K562 (cell line): ENCODE data around the gene RNF145.

Experiments
- CREM ChIP-seq: IDR thresholded peaks from 2 replicates; pipeline ENCODE4 v1.6.1; 2014; ENCODE audit warnings: antibody characterized with exemption, low read depth
- GABPA ChIP-seq: fragments of 200-800 bp; sonication (Bioruptor generic); conservative IDR thresholded peaks from 2 replicates; pipeline ENCODE4 v1.6.1; 2016; ENCODE audit warnings: low read depth, missing genetic modification characterization, missing compliant biosample characterization
- RFX5 ChIP-seq: IDR thresholded peaks from 2 replicates; pipeline ENCODE4 v1.6.1; 2011; ENCODE audit warnings: low read depth, mild to moderate bottlenecking, improper control_type of control experiment, low read length
- ZBED1 ChIP-seq: IDR thresholded peaks from 2 replicates; pipeline ENCODE4 v1.6.1; 2014
- ZNF140 ChIP-seq: fragments of 250-450 bp; sonication (Bioruptor Pico); IDR thresholded peaks from 2 replicates; pipeline ENCODE4 v1.8.0; 2021; ENCODE audit warnings: moderate library complexity, mild to moderate bottlenecking, inconsistent platforms
- TF ChIP-seq, protein P1 (sequence below), 2 experiments: IDR thresholded peaks; 2 replicates each; pipeline ENCODE4 v1.6.1; 2011; ENCODE audit warnings: borderline replicate concordance in 1 of 2, control low read depth in 1 of 2, low read depth in 1 of 2, low read length in 1 of 2, mild to moderate bottlenecking in 1 of 2, mixed read lengths in 1 of 2, moderate library complexity in 1 of 2; ENCODE audit not compliant: insufficient read depth in 1 of 2, insufficient read length in 1 of 2, poor library complexity in 1 of 2, severe bottlenecking in 1 of 2; ENCODE audit errors: extremely low read depth in 1 of 2
- TF ChIP-seq, protein P2 (sequence below), 2 experiments: fragments of 450-650 bp; formaldehyde crosslinking in 1 of 2; IDR thresholded peaks; 2 replicates each; pipeline versions ENCODE4 v1.4.0 to v1.6.1; 2014 to 2020; ENCODE audit warnings: mild to moderate bottlenecking in 2 of 2, borderline replicate concordance in 1 of 2, low read depth in 1 of 2
- TF ChIP-seq, protein P3 (sequence below): fragments of 150-350 bp; conservative IDR thresholded peaks from 2 replicates; pipeline ENCODE4 v1.6.1; 2014; ENCODE audit warnings: low read length
- TF ChIP-seq, protein P4 (sequence below): sonication (generic); formaldehyde crosslinking; IDR thresholded peaks from 2 replicates; pipeline ENCODE4 v1.8.1; 2023; ENCODE audit warnings: mild to moderate bottlenecking, missing genetic modification reagents
- TF ChIP-seq, protein P5 (sequence below), 3 experiments: IDR thresholded peaks in 2 of 3; conservative IDR thresholded peaks in 1 of 3; 2 replicates each; pipeline ENCODE4 v1.5.1; 2011 to 2012; ENCODE audit warnings: low read length in 3 of 3, mild to moderate bottlenecking in 3 of 3, control low read depth in 2 of 3, improper control_type of control experiment in 1 of 3, inconsistent platforms in 1 of 3, low read depth in 1 of 3, mixed read lengths in 1 of 3, moderate library complexity in 1 of 3; ENCODE audit not compliant: insufficient read depth in 2 of 3
- TF ChIP-seq, protein P6 (sequence below): fragments of 250-450 bp; sonication (Bioruptor Pico); IDR thresholded peaks from 2 replicates; pipeline ENCODE4 v1.4.0; 2020; ENCODE audit warnings: mild to moderate bottlenecking, moderate library complexity, borderline replicate concordance

DNA sequence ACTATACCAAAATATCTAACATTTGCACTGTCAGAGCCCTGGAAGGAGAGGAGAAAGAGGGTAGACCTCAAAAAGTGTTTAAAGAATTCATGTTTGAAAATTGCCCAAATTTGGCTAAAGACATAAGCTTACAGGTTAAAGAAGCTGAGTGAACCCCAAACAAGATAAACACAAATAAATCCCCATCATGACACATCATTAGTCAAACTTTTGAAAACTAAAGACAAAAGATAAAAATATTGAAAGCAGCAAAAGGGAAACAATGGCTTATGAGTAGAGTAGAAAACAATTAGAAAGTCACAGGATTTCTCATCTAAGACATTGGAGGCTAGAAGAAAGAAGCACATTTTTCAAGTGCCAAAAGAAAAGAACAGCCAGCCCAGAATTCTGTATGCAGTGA, 47.7 kb upstream of the RNF145 start:
- TF ChIP-seq GABPA, result no peak
- no peak for TF ChIP-seq RFX5
- TF ChIP-seq, protein P1, sequence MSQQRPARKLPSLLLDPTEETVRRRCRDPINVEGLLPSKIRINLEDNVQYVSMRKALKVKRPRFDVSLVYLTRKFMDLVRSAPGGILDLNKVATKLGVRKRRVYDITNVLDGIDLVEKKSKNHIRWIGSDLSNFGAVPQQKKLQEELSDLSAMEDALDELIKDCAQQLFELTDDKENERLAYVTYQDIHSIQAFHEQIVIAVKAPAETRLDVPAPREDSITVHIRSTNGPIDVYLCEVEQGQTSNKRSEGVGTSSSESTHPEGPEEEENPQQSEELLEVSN (IDR thresholded peaks at IDR 0.05; ENCODE audit: borderline replicate concordance in 1 of 2, extremely low read depth in 1 of 2, insufficient read depth in 1 of 2, insufficient read length in 1 of 2, low read depth in 1 of 2, low read length in 1 of 2, poor library complexity in 1 of 2, severe bottlenecking in 1 of 2), result no peak
- TF ChIP-seq, protein P2, sequence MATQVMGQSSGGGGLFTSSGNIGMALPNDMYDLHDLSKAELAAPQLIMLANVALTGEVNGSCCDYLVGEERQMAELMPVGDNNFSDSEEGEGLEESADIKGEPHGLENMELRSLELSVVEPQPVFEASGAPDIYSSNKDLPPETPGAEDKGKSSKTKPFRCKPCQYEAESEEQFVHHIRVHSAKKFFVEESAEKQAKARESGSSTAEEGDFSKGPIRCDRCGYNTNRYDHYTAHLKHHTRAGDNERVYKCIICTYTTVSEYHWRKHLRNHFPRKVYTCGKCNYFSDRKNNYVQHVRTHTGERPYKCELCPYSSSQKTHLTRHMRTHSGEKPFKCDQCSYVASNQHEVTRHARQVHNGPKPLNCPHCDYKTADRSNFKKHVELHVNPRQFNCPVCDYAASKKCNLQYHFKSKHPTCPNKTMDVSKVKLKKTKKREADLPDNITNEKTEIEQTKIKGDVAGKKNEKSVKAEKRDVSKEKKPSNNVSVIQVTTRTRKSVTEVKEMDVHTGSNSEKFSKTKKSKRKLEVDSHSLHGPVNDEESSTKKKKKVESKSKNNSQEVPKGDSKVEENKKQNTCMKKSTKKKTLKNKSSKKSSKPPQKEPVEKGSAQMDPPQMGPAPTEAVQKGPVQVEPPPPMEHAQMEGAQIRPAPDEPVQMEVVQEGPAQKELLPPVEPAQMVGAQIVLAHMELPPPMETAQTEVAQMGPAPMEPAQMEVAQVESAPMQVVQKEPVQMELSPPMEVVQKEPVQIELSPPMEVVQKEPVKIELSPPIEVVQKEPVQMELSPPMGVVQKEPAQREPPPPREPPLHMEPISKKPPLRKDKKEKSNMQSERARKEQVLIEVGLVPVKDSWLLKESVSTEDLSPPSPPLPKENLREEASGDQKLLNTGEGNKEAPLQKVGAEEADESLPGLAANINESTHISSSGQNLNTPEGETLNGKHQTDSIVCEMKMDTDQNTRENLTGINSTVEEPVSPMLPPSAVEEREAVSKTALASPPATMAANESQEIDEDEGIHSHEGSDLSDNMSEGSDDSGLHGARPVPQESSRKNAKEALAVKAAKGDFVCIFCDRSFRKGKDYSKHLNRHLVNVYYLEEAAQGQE (IDR thresholded peaks at IDR 0.05; ENCODE audit: borderline replicate concordance), result no peak
- TF ChIP-seq, protein P2 (CRISPR knock-in tag; IDR thresholded peaks at IDR 0.05; ENCODE audit: low read depth), result no peak
- TF ChIP-seq, protein P3, sequence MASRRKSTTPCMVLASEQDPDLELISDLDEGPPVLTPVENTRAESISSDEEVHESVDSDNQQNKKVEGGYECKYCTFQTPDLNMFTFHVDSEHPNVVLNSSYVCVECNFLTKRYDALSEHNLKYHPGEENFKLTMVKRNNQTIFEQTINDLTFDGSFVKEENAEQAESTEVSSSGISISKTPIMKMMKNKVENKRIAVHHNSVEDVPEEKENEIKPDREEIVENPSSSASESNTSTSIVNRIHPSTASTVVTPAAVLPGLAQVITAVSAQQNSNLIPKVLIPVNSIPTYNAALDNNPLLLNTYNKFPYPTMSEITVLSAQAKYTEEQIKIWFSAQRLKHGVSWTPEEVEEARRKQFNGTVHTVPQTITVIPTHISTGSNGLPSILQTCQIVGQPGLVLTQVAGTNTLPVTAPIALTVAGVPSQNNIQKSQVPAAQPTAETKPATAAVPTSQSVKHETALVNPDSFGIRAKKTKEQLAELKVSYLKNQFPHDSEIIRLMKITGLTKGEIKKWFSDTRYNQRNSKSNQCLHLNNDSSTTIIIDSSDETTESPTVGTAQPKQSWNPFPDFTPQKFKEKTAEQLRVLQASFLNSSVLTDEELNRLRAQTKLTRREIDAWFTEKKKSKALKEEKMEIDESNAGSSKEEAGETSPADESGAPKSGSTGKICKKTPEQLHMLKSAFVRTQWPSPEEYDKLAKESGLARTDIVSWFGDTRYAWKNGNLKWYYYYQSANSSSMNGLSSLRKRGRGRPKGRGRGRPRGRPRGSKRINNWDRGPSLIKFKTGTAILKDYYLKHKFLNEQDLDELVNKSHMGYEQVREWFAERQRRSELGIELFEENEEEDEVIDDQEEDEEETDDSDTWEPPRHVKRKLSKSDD, result no peak
- TF ChIP-seq, protein P4, sequence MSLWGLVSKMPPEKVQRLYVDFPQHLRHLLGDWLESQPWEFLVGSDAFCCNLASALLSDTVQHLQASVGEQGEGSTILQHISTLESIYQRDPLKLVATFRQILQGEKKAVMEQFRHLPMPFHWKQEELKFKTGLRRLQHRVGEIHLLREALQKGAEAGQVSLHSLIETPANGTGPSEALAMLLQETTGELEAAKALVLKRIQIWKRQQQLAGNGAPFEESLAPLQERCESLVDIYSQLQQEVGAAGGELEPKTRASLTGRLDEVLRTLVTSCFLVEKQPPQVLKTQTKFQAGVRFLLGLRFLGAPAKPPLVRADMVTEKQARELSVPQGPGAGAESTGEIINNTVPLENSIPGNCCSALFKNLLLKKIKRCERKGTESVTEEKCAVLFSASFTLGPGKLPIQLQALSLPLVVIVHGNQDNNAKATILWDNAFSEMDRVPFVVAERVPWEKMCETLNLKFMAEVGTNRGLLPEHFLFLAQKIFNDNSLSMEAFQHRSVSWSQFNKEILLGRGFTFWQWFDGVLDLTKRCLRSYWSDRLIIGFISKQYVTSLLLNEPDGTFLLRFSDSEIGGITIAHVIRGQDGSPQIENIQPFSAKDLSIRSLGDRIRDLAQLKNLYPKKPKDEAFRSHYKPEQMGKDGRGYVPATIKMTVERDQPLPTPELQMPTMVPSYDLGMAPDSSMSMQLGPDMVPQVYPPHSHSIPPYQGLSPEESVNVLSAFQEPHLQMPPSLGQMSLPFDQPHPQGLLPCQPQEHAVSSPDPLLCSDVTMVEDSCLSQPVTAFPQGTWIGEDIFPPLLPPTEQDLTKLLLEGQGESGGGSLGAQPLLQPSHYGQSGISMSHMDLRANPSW (CRISPR knock-in tag), result no peak
- TF ChIP-seq CREM, result no peak
- TF ChIP-seq ZBED1, result no peak
- TF ChIP-seq, protein P5, sequence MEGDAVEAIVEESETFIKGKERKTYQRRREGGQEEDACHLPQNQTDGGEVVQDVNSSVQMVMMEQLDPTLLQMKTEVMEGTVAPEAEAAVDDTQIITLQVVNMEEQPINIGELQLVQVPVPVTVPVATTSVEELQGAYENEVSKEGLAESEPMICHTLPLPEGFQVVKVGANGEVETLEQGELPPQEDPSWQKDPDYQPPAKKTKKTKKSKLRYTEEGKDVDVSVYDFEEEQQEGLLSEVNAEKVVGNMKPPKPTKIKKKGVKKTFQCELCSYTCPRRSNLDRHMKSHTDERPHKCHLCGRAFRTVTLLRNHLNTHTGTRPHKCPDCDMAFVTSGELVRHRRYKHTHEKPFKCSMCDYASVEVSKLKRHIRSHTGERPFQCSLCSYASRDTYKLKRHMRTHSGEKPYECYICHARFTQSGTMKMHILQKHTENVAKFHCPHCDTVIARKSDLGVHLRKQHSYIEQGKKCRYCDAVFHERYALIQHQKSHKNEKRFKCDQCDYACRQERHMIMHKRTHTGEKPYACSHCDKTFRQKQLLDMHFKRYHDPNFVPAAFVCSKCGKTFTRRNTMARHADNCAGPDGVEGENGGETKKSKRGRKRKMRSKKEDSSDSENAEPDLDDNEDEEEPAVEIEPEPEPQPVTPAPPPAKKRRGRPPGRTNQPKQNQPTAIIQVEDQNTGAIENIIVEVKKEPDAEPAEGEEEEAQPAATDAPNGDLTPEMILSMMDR (IDR thresholded peaks at IDR 0.05 in 2 of 3, conservative IDR thresholded peaks at IDR 0.05 in 1 of 3; ENCODE audit: insufficient read depth in 2 of 3, low read depth in 1 of 3, low read length in 3 of 3), result no peak
- TF ChIP-seq, protein P6, sequence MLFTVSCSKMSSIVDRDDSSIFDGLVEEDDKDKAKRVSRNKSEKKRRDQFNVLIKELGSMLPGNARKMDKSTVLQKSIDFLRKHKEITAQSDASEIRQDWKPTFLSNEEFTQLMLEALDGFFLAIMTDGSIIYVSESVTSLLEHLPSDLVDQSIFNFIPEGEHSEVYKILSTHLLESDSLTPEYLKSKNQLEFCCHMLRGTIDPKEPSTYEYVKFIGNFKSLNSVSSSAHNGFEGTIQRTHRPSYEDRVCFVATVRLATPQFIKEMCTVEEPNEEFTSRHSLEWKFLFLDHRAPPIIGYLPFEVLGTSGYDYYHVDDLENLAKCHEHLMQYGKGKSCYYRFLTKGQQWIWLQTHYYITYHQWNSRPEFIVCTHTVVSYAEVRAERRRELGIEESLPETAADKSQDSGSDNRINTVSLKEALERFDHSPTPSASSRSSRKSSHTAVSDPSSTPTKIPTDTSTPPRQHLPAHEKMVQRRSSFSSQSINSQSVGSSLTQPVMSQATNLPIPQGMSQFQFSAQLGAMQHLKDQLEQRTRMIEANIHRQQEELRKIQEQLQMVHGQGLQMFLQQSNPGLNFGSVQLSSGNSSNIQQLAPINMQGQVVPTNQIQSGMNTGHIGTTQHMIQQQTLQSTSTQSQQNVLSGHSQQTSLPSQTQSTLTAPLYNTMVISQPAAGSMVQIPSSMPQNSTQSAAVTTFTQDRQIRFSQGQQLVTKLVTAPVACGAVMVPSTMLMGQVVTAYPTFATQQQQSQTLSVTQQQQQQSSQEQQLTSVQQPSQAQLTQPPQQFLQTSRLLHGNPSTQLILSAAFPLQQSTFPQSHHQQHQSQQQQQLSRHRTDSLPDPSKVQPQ (CRISPR knock-in tag), result no peak
- no peak for TF ChIP-seq ZNF140 (CRISPR knock-in tag)
